Skeletal muscle satellite cell (primary cell): Measurements from ENCODE around the gene ADAP1.
"Not testable (repeated sequence)": the region's sequence is repeated elsewhere in the genome, so short reads cannot be mapped to it uniquely, and the experiment has no call there.

ENCODE experiments used
- H3K27me3 ChIP-seq: 2 replicates; pipeline ENCODE4 v1.7.0; 2013; ENCODE audit warnings: low read length; ENCODE audit not compliant: control insufficient read depth, insufficient read depth
- H3K36me3 ChIP-seq: 2 replicates; pipeline ENCODE4 v1.7.0; 2013; ENCODE audit warnings: mild to moderate bottlenecking, control low read depth, low read length; ENCODE audit not compliant: insufficient read depth
- H3K4me1 ChIP-seq: 2 replicates; pipeline ENCODE4 v1.7.0; 2013; ENCODE audit warnings: low read length; ENCODE audit not compliant: control insufficient read depth, insufficient read depth
- H3K4me2 ChIP-seq: 2 replicates; pipeline ENCODE4 v1.7.0; 2013; ENCODE audit warnings: mild to moderate bottlenecking, low read length
- H3K4me3 ChIP-seq: 2 replicates; pipeline ENCODE4 v1.7.0; 2013; ENCODE audit warnings: low read length
- H3K9ac ChIP-seq: 2 replicates; pipeline ENCODE4 v1.7.0; 2013; ENCODE audit warnings: mild to moderate bottlenecking, low read depth, low read length, moderate library complexity
- H3K9me3 ChIP-seq: replicated peaks from 2 replicates; pipeline ENCODE4 v1.7.0; 2013; ENCODE audit warnings: mild to moderate bottlenecking, control low read depth, low read length

The ADAP1 gene

GRCh38 chr7:959740-960139 lies 5.3 kb upstream of the ADAP1 start:
- not testable (repeated sequence) for H3K4me1 ChIP-seq, H3K4me2 ChIP-seq, H3K9me3 ChIP-seq, H3K4me3 ChIP-seq, H3K36me3 ChIP-seq, H3K9ac ChIP-seq
- peaks cover 43% of the 10 kb centered on the region for H3K27me3 ChIP-seq

- no peak overlapping the region for H3K9ac ChIP-seq
- no peaks in the 10 kb centered on the region for H3K4me1 ChIP-seq
Measured at GRCh38 chr7:959271-959670, 4.8 kb upstream of the ADAP1 start.

GRCh38 chr7:958221-959200 lies 4.0 kb upstream of the ADAP1 start:
- no peak overlapping the region for H3K4me3 ChIP-seq
- peaks cover 3% of the 10 kb centered on the region for H3K4me1 ChIP-seq
- no peaks in the 10 kb centered on the region for H3K9me3 ChIP-seq
- H3K27me3 ChIP-seq = peaks cover 41% of the 10 kb centered on the region
- H3K36me3 ChIP-seq = no peaks in the 10 kb centered on the region
- no peak overlapping the region for H3K4me2 ChIP-seq
- H3K9ac ChIP-seq = no peak overlapping the region

More at GRCh38 chr7:959271-959670, 4.8 kb upstream of the ADAP1 start:
- Histone ChIP-seq H3K4me3 (no peak overlapping the region), H3K9me3 (no peaks in the 10 kb centered on the region), H3K36me3 (no peaks in the 10 kb centered on the region), H3K27me3 (peaks cover 43% of the 10 kb centered on the region), H3K4me2 (no peak overlapping the region)

GRCh38 chr7:957418-958220 lies 3.1 kb upstream of the ADAP1 start:
- Histone ChIP-seq H3K4me1 (peaks cover 4% of the 10 kb centered on the region), H3K4me2 (no peak overlapping the region), H3K4me3 (no peak overlapping the region), H3K9ac (no peak overlapping the region), H3K27me3 (peaks cover 45% of the 10 kb centered on the region), H3K36me3 (no peaks in the 10 kb centered on the region), H3K9me3 (no peaks in the 10 kb centered on the region)

- peaks cover 43% of the 10 kb centered on the region for H3K27me3 ChIP-seq
- no peak overlapping the region for H3K4me2 ChIP-seq
- H3K4me1 ChIP-seq = peaks cover 4% of the 10 kb centered on the region
- H3K4me3 ChIP-seq = no peak overlapping the region
- no peak overlapping the region for H3K9ac ChIP-seq
- H3K9me3 ChIP-seq = no peaks in the 10 kb centered on the region
- no peaks in the 10 kb centered on the region for H3K36me3 ChIP-seq
Measured at GRCh38 chr7:956031-956430, 1.6 kb upstream of the ADAP1 start.

- Histone ChIP-seq H3K36me3 (no peaks in the 10 kb centered on the region), H3K4me3 (peak overlapping the region; percentile 62), H3K4me2 (peak overlapping the region; percentile 76), H3K4me1 (peaks cover 4% of the 10 kb centered on the region), H3K9me3 (no peaks in the 10 kb centered on the region), H3K27me3 (peaks cover 46% of the 10 kb centered on the region), H3K9ac (peak overlapping the region; percentile 35)
Measured at GRCh38 chr7:953547-954327, 743 bp downstream of the ADAP1 start.

GRCh38 chr7:952548-953441 lies 1.7 kb downstream of the ADAP1 start:
- Histone ChIP-seq H3K4me3 (no peak overlapping the region), H3K4me1 (peaks cover 4% of the 10 kb centered on the region), H3K36me3 (no peaks in the 10 kb centered on the region), H3K27me3 (peaks cover 44% of the 10 kb centered on the region), H3K9me3 (no peaks in the 10 kb centered on the region), H3K9ac (no peak overlapping the region), H3K4me2 (peak overlapping the region; percentile 76)

GRCh38 chr7:951881-952547 lies 2.5 kb downstream of the ADAP1 start:
- Histone ChIP-seq H3K27me3 (peaks cover 38% of the 10 kb centered on the region), H3K4me3 (no peak overlapping the region), H3K4me2 (no peak overlapping the region), H3K9me3 (no peaks in the 10 kb centered on the region), H3K9ac (no peak overlapping the region), H3K4me1 (peaks cover 4% of the 10 kb centered on the region), H3K36me3 (no peaks in the 10 kb centered on the region)

- no peak overlapping the region for H3K4me3 ChIP-seq
- H3K4me2 ChIP-seq = no peak overlapping the region
- peaks cover 25% of the 10 kb centered on the region for H3K27me3 ChIP-seq
- peaks cover 4% of the 10 kb centered on the region for H3K4me1 ChIP-seq
- H3K36me3 ChIP-seq = no peaks in the 10 kb centered on the region
- no peak overlapping the region for H3K9ac ChIP-seq
- no peaks in the 10 kb centered on the region for H3K9me3 ChIP-seq
Measured at GRCh38 chr7:949021-949934, 5.2 kb downstream of the ADAP1 start.
